ENCODE measurements around the gene UBAC1. TPM values are rescaled to one million over a fixed set of nuclear protein-coding genes. Genes with fewer than 3 reads are reported as not detected.

Gene UBAC1
- total RNA-seq, 1 donor from 2014 or later, result 36.0 TPM

- Mint-ChIP-seq H3K27ac (ENCODE audit: unreplicated experiment) (no peak overlapping the region), H3K4me3 (ENCODE audit: unreplicated experiment) (no peak overlapping the region), H3K27me3 (ENCODE audit: low read depth) (peaks cover 2% of the 10 kb centered on the region), H3K9me3 (ENCODE audit: low read depth) (no peaks in the 10 kb centered on the region), H3K36me3 (ENCODE audit: low read depth) (no peaks in the 10 kb centered on the region), H3K4me1 (ENCODE audit: low read depth) (peaks cover 12% of the 10 kb centered on the region)
- no peak for DNase-seq (ENCODE audit: low spot score)
- TF ChIP-seq CTCF (IDR thresholded peaks at IDR 0.05), result no peak
These were observed 4.1 kb upstream of the UBAC1 start for GRCh38 chr9:135965124-135965756.

GRCh38 chr9:135963938-135964337 lies 2.8 kb upstream of the UBAC1 start:
- Mint-ChIP-seq H3K27ac (ENCODE audit: unreplicated experiment) (no peak overlapping the region), H3K4me1 (ENCODE audit: low read depth) (peaks cover 22% of the 10 kb centered on the region), H3K4me3 (ENCODE audit: unreplicated experiment) (no peak overlapping the region), H3K36me3 (ENCODE audit: low read depth) (no peaks in the 10 kb centered on the region), H3K27me3 (ENCODE audit: low read depth) (peaks cover 2% of the 10 kb centered on the region), H3K9me3 (ENCODE audit: low read depth) (no peaks in the 10 kb centered on the region)
- DNase-seq (ENCODE audit: low spot score), result no peak
- no peak for TF ChIP-seq CTCF (IDR thresholded peaks at IDR 0.05)

GRCh38 chr9:135963338-135963737 lies 2.2 kb upstream of the UBAC1 start:
- no peak overlapping the region for H3K4me3 Mint-ChIP-seq (ENCODE audit: unreplicated experiment)
- H3K27ac Mint-ChIP-seq (ENCODE audit: unreplicated experiment), result no peak overlapping the region
- no peak for DNase-seq (ENCODE audit: low spot score)
- TF ChIP-seq CTCF (IDR thresholded peaks at IDR 0.05), result no peak
- peaks cover 25% of the 10 kb centered on the region for H3K4me1 Mint-ChIP-seq (ENCODE audit: low read depth)
- no peaks in the 10 kb centered on the region for H3K9me3 Mint-ChIP-seq (ENCODE audit: low read depth)
- H3K36me3 Mint-ChIP-seq (ENCODE audit: low read depth), result no peaks in the 10 kb centered on the region
- peaks cover 2% of the 10 kb centered on the region for H3K27me3 Mint-ChIP-seq (ENCODE audit: low read depth)

- no peaks in the 10 kb centered on the region for H3K36me3 Mint-ChIP-seq (ENCODE audit: low read depth)
- no peak overlapping the region for H3K4me3 Mint-ChIP-seq (ENCODE audit: unreplicated experiment)
- H3K27ac Mint-ChIP-seq (ENCODE audit: unreplicated experiment), result no peak overlapping the region
These were observed 1.6 kb upstream of the UBAC1 start for GRCh38 chr9:135962696-135963307.

More at GRCh38 chr9:135962696-135963307, 1.6 kb upstream of the UBAC1 start:
- TF ChIP-seq CTCF (IDR thresholded peaks at IDR 0.05), result no peak
- peaks cover 24% of the 10 kb centered on the region for H3K4me1 Mint-ChIP-seq (ENCODE audit: low read depth)
- H3K27me3 Mint-ChIP-seq (ENCODE audit: low read depth), result peaks cover 2% of the 10 kb centered on the region
- no peak for DNase-seq (ENCODE audit: low spot score)
- no peaks in the 10 kb centered on the region for H3K9me3 Mint-ChIP-seq (ENCODE audit: low read depth)

Measured in chondrocyte (in vitro differentiated cells).